Kidney capillary endothelial cell (primary cell): ENCODE data around the gene SLC35F3.
A peak's percentile ranks its signal among the peaks of the same experiment; 100 is the strongest.
"Not testable (repeated sequence)": the region's sequence is repeated elsewhere in the genome, so short reads cannot be mapped to it uniquely, and the experiment has no call there.

ENCODE experiments used
- DNase-seq: peaks from one replicate; pipeline ENCODE4 v3.0.0-alpha.2; 2018; ENCODE audit warnings: low spot score

The SLC35F3 gene

GRCh38 chr1:234322097-234322496 lies 417.6 kb downstream of the SLC35F3 start:
- DNase-seq, result no peak

- DNase-seq, result peak; percentile 19
These were observed 418.5 kb downstream of the SLC35F3 start for GRCh38 chr1:234322979-234323378.

- DNase-seq, result no peak
These were observed 420.3 kb downstream of the SLC35F3 start for GRCh38 chr1:234324821-234325220.

GRCh38 chr1:234325878-234326496 lies 421.5 kb downstream of the SLC35F3 start:
- DNase-seq, result no peak

GRCh38 chr1:234326497-234327366 lies 422.3 kb downstream of the SLC35F3 start:
- peak; percentile 65 for DNase-seq

GRCh38 chr1:234327577-234328164 lies 423.2 kb downstream of the SLC35F3 start:
- DNase-seq, result no peak

- no peak for DNase-seq
These were observed 426.4 kb downstream of the SLC35F3 start for GRCh38 chr1:234330843-234331215.

GRCh38 chr1:234331507-234331906 lies 427.0 kb downstream of the SLC35F3 start:
- DNase-seq, result no peak

GRCh38 chr1:234336359-234336758 lies 431.9 kb downstream of the SLC35F3 start:
- DNase-seq, result no peak

GRCh38 chr1:234337233-234337632 lies 432.8 kb downstream of the SLC35F3 start:
- no peak for DNase-seq

- DNase-seq, result no peak
These were observed 436.1 kb downstream of the SLC35F3 start for GRCh38 chr1:234340528-234340927.

- DNase-seq, result no peak
These were observed 438.3 kb downstream of the SLC35F3 start for GRCh38 chr1:234342774-234343173.

- DNase-seq, result no peak
These were observed 440.8 kb downstream of the SLC35F3 start for GRCh38 chr1:234345237-234345636.

- no peak for DNase-seq
These were observed 444.5 kb downstream of the SLC35F3 start for GRCh38 chr1:234348964-234349363.

- no peak for DNase-seq
These were observed 451.5 kb downstream of the SLC35F3 start for GRCh38 chr1:234355782-234356510.

- not testable (repeated sequence) for DNase-seq
These were observed 452.3 kb downstream of the SLC35F3 start for GRCh38 chr1:234356615-234357269.

GRCh38 chr1:234357831-234358230 lies 453.4 kb downstream of the SLC35F3 start:
- DNase-seq, result no peak

GRCh38 chr1:234361102-234361603 lies 456.7 kb downstream of the SLC35F3 start:
- no peak for DNase-seq

- DNase-seq, result no peak
These were observed 458.1 kb downstream of the SLC35F3 start for GRCh38 chr1:234362558-234362957.

- no peak for DNase-seq
These were observed 464.0 kb downstream of the SLC35F3 start for GRCh38 chr1:234368320-234369032.

GRCh38 chr1:234369033-234369430 lies 464.6 kb downstream of the SLC35F3 start:
- no peak for DNase-seq
